Measurements from ENCODE around the gene RAI1. TPM values are rescaled to one million over a fixed set of nuclear protein-coding genes. Genes with fewer than 3 reads are reported as not detected.

RAI1 gene
- total and polyA plus RNA-seq, 10 of the 15 experiments (the other 5 are each of a cell fraction or from before 2014, with no cell fraction given) = 0.66 to 37.7 (median 6.0) TPM

DNA sequence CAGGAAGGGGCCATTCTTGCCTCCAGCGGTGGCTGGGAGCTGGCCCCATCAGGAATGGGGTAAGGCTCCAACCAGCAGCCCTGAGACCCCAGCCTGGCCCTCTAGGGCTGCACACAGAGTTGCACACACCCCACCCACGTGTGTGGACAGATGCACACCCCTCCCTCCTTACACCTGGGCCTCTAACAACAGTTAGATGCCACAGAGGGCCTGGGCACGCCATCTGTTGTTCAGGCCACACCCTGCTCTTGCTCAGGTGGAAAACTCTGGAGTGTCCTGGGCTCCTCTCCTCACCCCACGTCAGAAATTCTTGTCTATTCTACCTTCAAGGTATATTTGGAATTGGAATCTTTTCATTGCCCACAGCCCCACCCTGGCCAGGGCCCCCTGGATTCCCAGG lies 13.3 kb upstream of the RAI1 start:
- Histone ChIP-seq H3K4me2 (ENCODE audit: control insufficient read depth, insufficient read depth) (no peak overlapping the region), H3K4me3 (no peak overlapping the region), H3K4me1 (ENCODE audit: control insufficient read depth, insufficient read depth, low read length) (peaks cover 23% of the 10 kb centered on the region), H3K27me3 (replicated peaks in 1 of 2; ENCODE audit: control insufficient read depth in 2 of 2, insufficient read depth in 2 of 2, low read length in 1 of 2) (no peaks in the 10 kb centered on the region; a peak in 2 of 4 replicates), H3K79me2 (ENCODE audit: control insufficient read depth, insufficient read depth, low read length) (no peaks in the 10 kb centered on the region), H4K20me1 (ENCODE audit: control insufficient read depth, insufficient read depth) (no peaks in the 10 kb centered on the region), H3K9ac (ENCODE audit: control insufficient read depth, insufficient read depth, low read length) (no peak overlapping the region), H2AFZ (ENCODE audit: control insufficient read depth, low read depth, low read length) (no peak overlapping the region), H3K27ac (ENCODE audit: control insufficient read depth, insufficient read depth) (no peak overlapping the region), H3K9me3 (replicated peaks; ENCODE audit: control insufficient read depth, insufficient read depth, low read length) (no peaks in the 10 kb centered on the region), H3K36me3 (ENCODE audit: control insufficient read depth in 2 of 2, insufficient read depth in 2 of 2, low read length in 1 of 2) (no peaks in the 10 kb centered on the region)
- SMC1A ChIA-PET (ENCODE audit: uncharacterized antibody, unreplicated experiment) = no interaction called here
- 43% methylated on average over 4 of the region's 4 CpGs for WGBS (ENCODE audit: insufficient coverage, insufficient replicate concordance, low lambda C conversion rate, missing lambda C conversion rate)
- POLR2A ChIA-PET = no interaction called here
- DNase-seq (ENCODE audit: low read depth, low spot score) (no peak), FAIRE-seq (no peak), ATAC-seq (no peak)
- intact Hi-C loops (cut with micrococcal nuclease; ENCODE audit: unreplicated experiment) (no loop called here), in situ Hi-C loops (cut with MboI) (no loop called here)
- RAD21 ChIA-PET (ENCODE audit: unreplicated experiment) = interaction anchor here (0.6 kb wide), 1 partner anchor 139 kb away, joined by 3 read pairs; no protein-coding TSS in a partner anchor
- TF ChIP-seq USF2 (IDR thresholded peaks at IDR 0.05; ENCODE audit: borderline replicate concordance, low read depth, low read length) (no peak), HCFC1 (IDR thresholded peaks at IDR 0.05; ENCODE audit: low read length) (no peak), ATF7 (IDR thresholded peaks at IDR 0.05; ENCODE audit: low read depth) (no peak), STAT3 (IDR thresholded peaks at IDR 0.05; ENCODE audit: low read depth, low read length) (no peak), TCF12 (IDR thresholded peaks at IDR 0.05; ENCODE audit: low read depth, low read length) (no peak), TCF7 (IDR thresholded peaks at IDR 0.05; ENCODE audit: borderline replicate concordance) (no peak), PBX3 (IDR thresholded peaks at IDR 0.05; ENCODE audit: insufficient replicate concordance, low read depth, low read length) (no peak), HDAC2 (IDR thresholded peaks at IDR 0.05) (no peak), LARP7 (IDR thresholded peaks at IDR 0.05) (no peak), ELK1 (IDR thresholded peaks at IDR 0.05; ENCODE audit: low read depth, low read length) (no peak), RCOR1 (conservative IDR thresholded peaks at IDR 0.05; ENCODE audit: low read depth, low read length) (no peak), EGR1 (IDR thresholded peaks at IDR 0.05; ENCODE audit: borderline replicate concordance in 1 of 2, low read depth in 2 of 2, low read length in 2 of 2) (no peak), PAX8 (IDR thresholded peaks at IDR 0.05) (no peak), DPF2 (IDR thresholded peaks at IDR 0.05) (no peak), YBX1 (IDR thresholded peaks at IDR 0.05) (no peak)
- TF ChIP-seq, protein P1, sequence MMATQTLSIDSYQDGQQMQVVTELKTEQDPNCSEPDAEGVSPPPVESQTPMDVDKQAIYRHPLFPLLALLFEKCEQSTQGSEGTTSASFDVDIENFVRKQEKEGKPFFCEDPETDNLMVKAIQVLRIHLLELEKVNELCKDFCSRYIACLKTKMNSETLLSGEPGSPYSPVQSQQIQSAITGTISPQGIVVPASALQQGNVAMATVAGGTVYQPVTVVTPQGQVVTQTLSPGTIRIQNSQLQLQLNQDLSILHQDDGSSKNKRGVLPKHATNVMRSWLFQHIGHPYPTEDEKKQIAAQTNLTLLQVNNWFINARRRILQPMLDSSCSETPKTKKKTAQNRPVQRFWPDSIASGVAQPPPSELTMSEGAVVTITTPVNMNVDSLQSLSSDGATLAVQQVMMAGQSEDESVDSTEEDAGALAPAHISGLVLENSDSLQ (IDR thresholded peaks at IDR 0.05) = no peak
- TF ChIP-seq, protein P2, sequence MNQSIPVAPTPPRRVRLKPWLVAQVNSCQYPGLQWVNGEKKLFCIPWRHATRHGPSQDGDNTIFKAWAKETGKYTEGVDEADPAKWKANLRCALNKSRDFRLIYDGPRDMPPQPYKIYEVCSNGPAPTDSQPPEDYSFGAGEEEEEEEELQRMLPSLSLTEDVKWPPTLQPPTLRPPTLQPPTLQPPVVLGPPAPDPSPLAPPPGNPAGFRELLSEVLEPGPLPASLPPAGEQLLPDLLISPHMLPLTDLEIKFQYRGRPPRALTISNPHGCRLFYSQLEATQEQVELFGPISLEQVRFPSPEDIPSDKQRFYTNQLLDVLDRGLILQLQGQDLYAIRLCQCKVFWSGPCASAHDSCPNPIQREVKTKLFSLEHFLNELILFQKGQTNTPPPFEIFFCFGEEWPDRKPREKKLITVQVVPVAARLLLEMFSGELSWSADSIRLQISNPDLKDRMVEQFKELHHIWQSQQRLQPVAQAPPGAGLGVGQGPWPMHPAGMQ (IDR thresholded peaks at IDR 0.05; ENCODE audit: borderline replicate concordance) = no peak
- no TSS peak for BruUV-seq (replicated peaks)
- CTCF ChIA-PET = no interaction called here
